HL-60 (cell line): ENCODE results near the gene DNAJC1.
"Not testable (repeated sequence)": the region's sequence is repeated elsewhere in the genome, so short reads cannot be mapped to it uniquely, and the experiment has no call there.

Experiments
- DNase-seq, 2 experiments: peaks; one replicate each; pipeline ENCODE4 v3.0.0-alpha.2; 2010 to 2020; ENCODE audit warnings: low read depth in 1 of 2, low spot score in 1 of 2
- H3K27ac ChIP-seq: fragments of 250-450 bp; sonication (Bioruptor Pico); replicated peaks from 2 replicates; pipeline ENCODE4 v1.5.1; 2020; ENCODE audit warnings: mild to moderate bottlenecking, moderate library complexity
- H3K27me3 ChIP-seq: fragments of 250-450 bp; sonication (Bioruptor Pico); 2 replicates; pipeline ENCODE4 v1.5.1; 2021; ENCODE audit warnings: mild to moderate bottlenecking, moderate library complexity; ENCODE audit not compliant: insufficient read depth, poor library complexity, severe bottlenecking
- H3K4me3 ChIP-seq: replicated peaks from 2 replicates; pipeline ENCODE4 v1.5.1; 2011; ENCODE audit warnings: mild to moderate bottlenecking, control low read depth, low read length; ENCODE audit not compliant: insufficient read depth
- CTCF ChIP-seq: IDR thresholded peaks from one replicate; pipeline ENCODE4 v1.5.1; 2011; ENCODE audit warnings: low read length, control low read depth, inconsistent platforms; ENCODE audit not compliant: insufficient read depth
- GABPA ChIP-seq: IDR thresholded peaks from 2 replicates; pipeline ENCODE4 v1.6.1; 2012; ENCODE audit warnings: low read depth
- POLR2AphosphoS5 ChIP-seq: IDR thresholded peaks from 2 replicates; pipeline ENCODE4 v1.6.1; 2012; ENCODE audit warnings: low read depth
- REST ChIP-seq: IDR thresholded peaks from 2 replicates; pipeline ENCODE4 v1.6.1; 2012; ENCODE audit warnings: low read depth; ENCODE audit not compliant: insufficient replicate concordance
- SPI1 ChIP-seq: IDR thresholded peaks from 2 replicates; pipeline ENCODE4 v1.6.1; 2012; ENCODE audit warnings: low read depth, mild to moderate bottlenecking, borderline replicate concordance

The DNAJC1 gene

GRCh38 chr10:22026287-22026686 lies 22.8 kb upstream of the DNAJC1 start:
- no peak overlapping the region for H3K27ac ChIP-seq
- TF ChIP-seq SPI1: no peak
- no peak for TF ChIP-seq CTCF
- no peak for TF ChIP-seq REST
- no peak for TF ChIP-seq POLR2AphosphoS5
- DNase-seq: no peak
- no peak overlapping the region for H3K4me3 ChIP-seq
- no peaks in the 10 kb centered on the region for H3K27me3 ChIP-seq

- H3K4me3 ChIP-seq: no peak overlapping the region
- no peaks in the 10 kb centered on the region for H3K27me3 ChIP-seq
- no peak for DNase-seq
- H3K27ac ChIP-seq: no peak overlapping the region
- no peak for TF ChIP-seq GABPA
- no peak for TF ChIP-seq CTCF
- no peak for TF ChIP-seq REST
- no peak for TF ChIP-seq POLR2AphosphoS5
- TF ChIP-seq SPI1: no peak
Observed at GRCh38 chr10:22023508-22023907, 20.0 kb upstream of the DNAJC1 start.

GRCh38 chr10:22022257-22023032 lies 18.9 kb upstream of the DNAJC1 start:
- TF ChIP-seq POLR2AphosphoS5 (no peak), REST (no peak), GABPA (no peak), SPI1 (peak; percentile 50; the same call in 1 of the 2 replicates), CTCF (no peak)
- peak in 1 of 2 experiments; percentile 32 for DNase-seq
- Histone ChIP-seq H3K27ac (no peak overlapping the region), H3K4me3 (peak overlapping the region; percentile 6; the same call in 1 of the 2 replicates), H3K27me3 (no peaks in the 10 kb centered on the region)

GRCh38 chr10:22021144-22021543 lies 17.6 kb upstream of the DNAJC1 start:
- H3K4me3 ChIP-seq: not testable (repeated sequence)

More at GRCh38 chr10:22021144-22021543, 17.6 kb upstream of the DNAJC1 start:
- H3K27me3 ChIP-seq, H3K27ac ChIP-seq, DNase-seq: not testable (repeated sequence)
